Dermis blood vessel endothelial cell (primary cell): ENCODE measurements around the gene FLT1. TPM values are rescaled to one million over a fixed set of nuclear protein-coding genes. Genes with fewer than 3 reads are reported as not detected.

Experiments used
- DNase-seq: peaks from one replicate; pipeline ENCODE4 v3.0.0; 2010
- total RNA-seq: library from RNA; depleted of rRNA; stranded (reverse); fragments of >200 nt; gene quantifications from 2 replicates; pipeline ENCODE4 v1.2.3, GENCODE V29; 2014

Gene FLT1
- total RNA-seq, 1 donor from 2014 or later: 82.9 TPM

- no peak for DNase-seq
Observed at GRCh38 chr13:28340272-28340793, 154.6 kb downstream of the FLT1 start.

GRCh38 chr13:28339419-28339818 is 155.5 kb downstream of the FLT1 start:
- DNase-seq: no peak

- no peak for DNase-seq
Observed at GRCh38 chr13:28338742-28339141, 156.2 kb downstream of the FLT1 start.

- peak; percentile 49 for DNase-seq
Observed at GRCh38 chr13:28338006-28338574, 156.8 kb downstream of the FLT1 start.

GRCh38 chr13:28337166-28338005 is 157.5 kb downstream of the FLT1 start:
- DNase-seq: peak; percentile 96

GRCh38 chr13:28336193-28336657 is 158.7 kb downstream of the FLT1 start:
- peak; percentile 90 for DNase-seq

- DNase-seq: peak; percentile 69
Observed at GRCh38 chr13:28333204-28333881, 161.6 kb downstream of the FLT1 start.

GRCh38 chr13:28329395-28330158 is 165.4 kb downstream of the FLT1 start:
- peak; percentile 98 for DNase-seq

- DNase-seq: no peak
Observed at GRCh38 chr13:28328271-28328607, 166.7 kb downstream of the FLT1 start.

GRCh38 chr13:28327373-28328270 is 167.3 kb downstream of the FLT1 start:
- DNase-seq: peak; percentile 28

GRCh38 chr13:28326056-28326455 is 168.9 kb downstream of the FLT1 start:
- no peak for DNase-seq

- peak; percentile 51 for DNase-seq
Observed at GRCh38 chr13:28325022-28325421, 169.9 kb downstream of the FLT1 start.

GRCh38 chr13:28324181-28324789 is 170.6 kb downstream of the FLT1 start:
- DNase-seq: peak; percentile 90

GRCh38 chr13:28322256-28322905 is 172.5 kb downstream of the FLT1 start:
- DNase-seq: peak; percentile 32

- no peak for DNase-seq
Observed at GRCh38 chr13:28321756-28322155, 173.2 kb downstream of the FLT1 start.

- DNase-seq: no peak
Observed at GRCh38 chr13:28320884-28321574, 173.9 kb downstream of the FLT1 start.

GRCh38 chr13:28320209-28320608 is 174.7 kb downstream of the FLT1 start:
- DNase-seq: no peak

GRCh38 chr13:28319528-28319927 is 175.4 kb downstream of the FLT1 start:
- no peak for DNase-seq

GRCh38 chr13:28318496-28318895 is 176.4 kb downstream of the FLT1 start:
- peak; percentile 27 for DNase-seq

- DNase-seq: no peak
Observed at GRCh38 chr13:28316836-28317235, 178.1 kb downstream of the FLT1 start.
